GM18507 (cell line): ENCODE measurements around the gene FBXL17.
"Not testable (repeated sequence)": the region's sequence is repeated elsewhere in the genome, so short reads cannot be mapped to it uniquely, and the experiment has no call there.

Experiments
- DNase-seq: peaks from one replicate; pipeline ENCODE4 v3.0.0; 2011; ENCODE audit warnings: low read depth; ENCODE audit not compliant: insufficient read length; ENCODE audit errors: extremely low spot score
- FAIRE-seq: peaks from 2 replicates; lab custom pipeline; 2011; peaks lifted over from hg19 to GRCh38; lab: Jason Lieb, UNC

Gene FBXL17

GRCh38 chr5:108381954-108382783, at the start of gene FBXL17:
FBXL17 (minus strand) TSS chr5:108382098.
- peak; percentile 82 for DNase-seq
- peak; percentile 98 for FAIRE-seq

GRCh38 chr5:108430931-108431608, 49.2 kb upstream of the FBXL17 start:
- DNase-seq: no peak
- FAIRE-seq: no peak

GRCh38 chr5:108421713-108422112, 39.8 kb upstream of the FBXL17 start:
- no peak for FAIRE-seq
- no peak for DNase-seq

GRCh38 chr5:108420755-108421154, 38.9 kb upstream of the FBXL17 start:
- FAIRE-seq (no peak), DNase-seq (no peak)

- FAIRE-seq (no peak), DNase-seq (no peak)
Observed at GRCh38 chr5:108420158-108420557, 38.3 kb upstream of the FBXL17 start.

- no peak for FAIRE-seq
- DNase-seq: no peak
Observed at GRCh38 chr5:108418197-108418596, 36.3 kb upstream of the FBXL17 start.

GRCh38 chr5:108417166-108417670, 35.3 kb upstream of the FBXL17 start:
- FAIRE-seq: no peak
- no peak for DNase-seq

GRCh38 chr5:108415726-108416125, 33.8 kb upstream of the FBXL17 start:
- DNase-seq: no peak
- FAIRE-seq: no peak

GRCh38 chr5:108409786-108410185, 27.9 kb upstream of the FBXL17 start:
- DNase-seq (no peak), FAIRE-seq (no peak)

GRCh38 chr5:108405201-108405600, 23.3 kb upstream of the FBXL17 start:
- not testable (repeated sequence) for DNase-seq, FAIRE-seq

GRCh38 chr5:108398964-108399363, 17.1 kb upstream of the FBXL17 start:
- FAIRE-seq (no peak), DNase-seq (no peak)

GRCh38 chr5:108396837-108397236, 14.9 kb upstream of the FBXL17 start:
- not testable (repeated sequence) for FAIRE-seq, DNase-seq

GRCh38 chr5:108387758-108388157, 5.9 kb upstream of the FBXL17 start:
- no peak for FAIRE-seq
- no peak for DNase-seq

- FAIRE-seq (no peak), DNase-seq (no peak)
Observed at GRCh38 chr5:108386345-108387061, 4.6 kb upstream of the FBXL17 start.

GRCh38 chr5:108384741-108385140, 2.8 kb upstream of the FBXL17 start:
- DNase-seq: no peak
- FAIRE-seq: no peak

- FAIRE-seq: no peak
Observed at GRCh38 chr5:108382784-108383330, 959 bp upstream of the FBXL17 start.

GRCh38 chr5:108381350-108381953, 446 bp downstream of the FBXL17 start:
- peak; percentile 25 for DNase-seq

More at GRCh38 chr5:108382784-108383330, 959 bp upstream of the FBXL17 start:
- no peak for DNase-seq

GRCh38 chr5:108380531-108381349, 1.2 kb downstream of the FBXL17 start:
- peak; percentile 84 for FAIRE-seq
- DNase-seq: peak; percentile 26

More at GRCh38 chr5:108381350-108381953, 446 bp downstream of the FBXL17 start:
- FAIRE-seq: no peak
